ENCODE measurements around the gene ERGIC1.

ERGIC1 gene

GRCh38 chr5:172901788-172902496 is 67.9 kb downstream of the ERGIC1 start:
- no peak for DNase-seq (ENCODE audit: low spot score)

- peak; percentile 82 for DNase-seq (ENCODE audit: low spot score)
These were observed 68.7 kb downstream of the ERGIC1 start for GRCh38 chr5:172902497-172903472.

- no peak for DNase-seq (ENCODE audit: low spot score)
These were observed 69.7 kb downstream of the ERGIC1 start for GRCh38 chr5:172903790-172904189.

GRCh38 chr5:172904312-172904642 is 70.2 kb downstream of the ERGIC1 start:
- no peak for DNase-seq (ENCODE audit: low spot score)

GRCh38 chr5:172904643-172905345 is 70.7 kb downstream of the ERGIC1 start:
- no peak for DNase-seq (ENCODE audit: low spot score)

GRCh38 chr5:172905346-172906140 is 71.5 kb downstream of the ERGIC1 start:
- DNase-seq (ENCODE audit: low spot score): no peak

- DNase-seq (ENCODE audit: low spot score): no peak
These were observed 72.4 kb downstream of the ERGIC1 start for GRCh38 chr5:172906436-172906835.

- no peak for DNase-seq (ENCODE audit: low spot score)
These were observed 72.8 kb downstream of the ERGIC1 start for GRCh38 chr5:172906888-172907287.

- DNase-seq (ENCODE audit: low spot score): no peak
These were observed 73.6 kb downstream of the ERGIC1 start for GRCh38 chr5:172907657-172908056.

GRCh38 chr5:172908662-172909061 is 74.6 kb downstream of the ERGIC1 start:
- no peak for DNase-seq (ENCODE audit: low spot score)

GRCh38 chr5:172909931-172910502 is 76.0 kb downstream of the ERGIC1 start:
- DNase-seq (ENCODE audit: low spot score): no peak

- DNase-seq (ENCODE audit: low spot score): peak; percentile 42
These were observed 77.0 kb downstream of the ERGIC1 start for GRCh38 chr5:172910828-172911627.

GRCh38 chr5:172911628-172911880 is 77.5 kb downstream of the ERGIC1 start:
- DNase-seq (ENCODE audit: low spot score): no peak

GRCh38 chr5:172911976-172912375 is 77.9 kb downstream of the ERGIC1 start:
- DNase-seq (ENCODE audit: low spot score): no peak

- no peak for DNase-seq (ENCODE audit: low spot score)
These were observed 79.2 kb downstream of the ERGIC1 start for GRCh38 chr5:172913117-172913850.

- DNase-seq (ENCODE audit: low spot score): no peak
These were observed 81.5 kb downstream of the ERGIC1 start for GRCh38 chr5:172915514-172915913.

GRCh38 chr5:172918421-172919371 is 84.6 kb downstream of the ERGIC1 start:
- DNase-seq (ENCODE audit: low spot score): no peak

- no peak for DNase-seq (ENCODE audit: low spot score)
These were observed 85.7 kb downstream of the ERGIC1 start for GRCh38 chr5:172919525-172920446.

Data from HuH-7 (cell line).